HCEC 1CT (cell line): ENCODE data around the gene ARAP2.

ENCODE experiments used
- DNase-seq: peaks from one replicate; pipeline ENCODE4 v3.0.0-alpha.2; 2017

Gene ARAP2, protein sequence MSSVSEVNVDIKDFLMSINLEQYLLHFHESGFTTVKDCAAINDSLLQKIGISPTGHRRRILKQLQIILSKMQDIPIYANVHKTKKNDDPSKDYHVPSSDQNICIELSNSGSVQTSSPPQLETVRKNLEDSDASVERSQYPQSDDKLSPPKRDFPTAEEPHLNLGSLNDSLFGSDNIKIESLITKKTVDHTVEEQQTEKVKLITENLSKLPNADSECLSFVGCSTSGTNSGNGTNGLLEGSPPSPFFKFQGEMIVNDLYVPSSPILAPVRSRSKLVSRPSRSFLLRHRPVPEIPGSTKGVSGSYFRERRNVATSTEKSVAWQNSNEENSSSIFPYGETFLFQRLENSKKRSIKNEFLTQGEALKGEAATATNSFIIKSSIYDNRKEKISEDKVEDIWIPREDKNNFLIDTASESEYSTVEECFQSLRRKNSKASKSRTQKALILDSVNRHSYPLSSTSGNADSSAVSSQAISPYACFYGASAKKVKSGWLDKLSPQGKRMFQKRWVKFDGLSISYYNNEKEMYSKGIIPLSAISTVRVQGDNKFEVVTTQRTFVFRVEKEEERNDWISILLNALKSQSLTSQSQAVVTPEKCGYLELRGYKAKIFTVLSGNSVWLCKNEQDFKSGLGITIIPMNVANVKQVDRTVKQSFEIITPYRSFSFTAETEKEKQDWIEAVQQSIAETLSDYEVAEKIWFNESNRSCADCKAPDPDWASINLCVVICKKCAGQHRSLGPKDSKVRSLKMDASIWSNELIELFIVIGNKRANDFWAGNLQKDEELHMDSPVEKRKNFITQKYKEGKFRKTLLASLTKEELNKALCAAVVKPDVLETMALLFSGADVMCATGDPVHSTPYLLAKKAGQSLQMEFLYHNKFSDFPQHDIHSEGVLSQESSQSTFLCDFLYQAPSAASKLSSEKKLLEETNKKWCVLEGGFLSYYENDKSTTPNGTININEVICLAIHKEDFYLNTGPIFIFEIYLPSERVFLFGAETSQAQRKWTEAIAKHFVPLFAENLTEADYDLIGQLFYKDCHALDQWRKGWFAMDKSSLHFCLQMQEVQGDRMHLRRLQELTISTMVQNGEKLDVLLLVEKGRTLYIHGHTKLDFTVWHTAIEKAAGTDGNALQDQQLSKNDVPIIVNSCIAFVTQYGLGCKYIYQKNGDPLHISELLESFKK (N-terminal part only)

DNA sequence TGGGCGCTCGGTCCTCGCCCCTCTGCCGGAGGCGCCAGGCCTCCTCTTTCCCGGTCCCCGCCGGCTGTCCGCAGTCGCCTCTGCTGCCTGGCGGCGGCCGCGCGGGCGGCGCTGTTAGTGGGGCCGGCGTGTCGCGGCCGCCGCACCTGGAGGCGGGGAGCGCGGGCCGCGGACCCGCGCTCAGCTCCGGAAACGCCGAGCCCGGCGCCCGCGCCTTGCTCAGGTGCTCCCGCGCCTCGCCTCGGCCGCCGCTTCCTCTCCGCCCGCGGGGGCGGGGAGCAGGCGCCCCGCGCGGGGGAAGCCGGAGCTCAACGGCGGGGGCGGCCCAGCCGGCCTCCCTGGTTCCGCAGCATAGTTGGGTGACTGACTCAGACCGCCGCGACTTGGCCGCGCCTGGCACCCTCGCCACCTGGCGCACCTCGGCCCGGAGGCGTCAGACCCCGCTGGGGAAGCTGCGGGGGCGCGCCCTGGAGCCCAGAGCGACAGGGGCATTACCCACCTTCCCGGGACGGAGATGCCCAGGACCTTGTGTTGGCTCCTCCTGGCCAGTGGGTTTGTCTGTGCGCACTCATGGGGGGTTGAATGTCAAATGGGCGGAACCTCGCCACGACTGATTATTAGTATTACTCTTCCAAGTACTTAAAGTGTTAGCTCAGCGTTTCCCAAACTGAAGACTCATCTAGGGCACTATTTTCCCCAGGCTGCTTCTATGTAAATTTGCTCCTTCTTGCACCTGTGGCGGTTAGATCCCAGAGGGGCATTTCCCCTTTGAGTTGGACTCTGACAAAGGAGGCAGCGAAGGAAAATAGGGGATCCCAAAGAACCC lies at the start of gene ARAP2:
TSS of gene ARAP2 (minus strand) at position 258 of the 826 bp plus-strand sequence. CDS start 15,028 bp downstream, outside the sequence.
- DNase-seq = no peak

DNA sequence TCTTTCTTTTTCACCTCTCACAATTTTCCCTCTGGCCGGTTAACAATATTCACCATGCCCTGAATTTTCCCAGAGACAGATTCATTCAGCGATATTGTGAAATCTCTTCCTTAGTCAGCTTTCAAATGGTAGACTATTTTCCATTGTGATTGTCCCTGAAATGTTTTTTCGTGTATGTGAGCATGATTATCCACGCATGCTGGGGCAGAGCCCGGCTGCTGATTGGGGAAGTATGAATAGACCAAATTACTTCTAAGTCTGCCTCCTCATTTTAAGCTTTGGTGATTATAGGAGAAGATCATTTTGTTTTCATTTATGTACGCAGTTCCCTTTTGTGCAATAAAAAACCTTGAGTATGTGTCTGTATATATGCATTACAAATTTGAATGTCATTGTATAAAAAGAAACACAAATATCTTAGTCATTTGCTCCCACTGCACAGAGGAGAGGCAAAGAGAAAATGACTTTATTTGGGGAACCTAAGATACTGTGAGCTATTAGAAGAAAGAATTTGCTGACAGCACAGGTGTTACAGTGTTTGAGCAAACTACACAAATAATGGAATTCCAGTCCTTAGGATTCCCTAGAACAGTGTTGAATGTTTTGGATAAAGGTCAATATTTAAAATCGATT lies 48.4 kb upstream of the ARAP2 start:
- DNase-seq = no peak

DNA sequence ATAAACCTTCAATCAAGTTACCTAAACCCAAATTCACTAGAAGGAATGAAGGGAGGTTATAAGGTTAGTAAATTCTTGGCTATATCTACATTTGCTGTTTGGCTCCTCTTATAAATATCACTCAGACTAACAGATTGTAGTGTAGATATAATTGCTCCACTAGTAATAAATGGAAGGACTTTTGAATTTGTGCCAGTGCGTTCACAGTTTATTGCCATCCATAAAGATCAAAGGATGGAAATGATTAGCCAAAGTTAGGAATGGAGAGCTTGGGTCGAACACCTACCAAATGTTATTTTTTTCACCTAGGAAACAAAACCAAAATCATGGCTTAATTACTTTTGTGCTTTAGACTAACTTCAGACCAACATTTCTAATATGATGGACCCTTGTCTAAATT lies 46.3 kb upstream of the ARAP2 start:
- no peak for DNase-seq

DNA sequence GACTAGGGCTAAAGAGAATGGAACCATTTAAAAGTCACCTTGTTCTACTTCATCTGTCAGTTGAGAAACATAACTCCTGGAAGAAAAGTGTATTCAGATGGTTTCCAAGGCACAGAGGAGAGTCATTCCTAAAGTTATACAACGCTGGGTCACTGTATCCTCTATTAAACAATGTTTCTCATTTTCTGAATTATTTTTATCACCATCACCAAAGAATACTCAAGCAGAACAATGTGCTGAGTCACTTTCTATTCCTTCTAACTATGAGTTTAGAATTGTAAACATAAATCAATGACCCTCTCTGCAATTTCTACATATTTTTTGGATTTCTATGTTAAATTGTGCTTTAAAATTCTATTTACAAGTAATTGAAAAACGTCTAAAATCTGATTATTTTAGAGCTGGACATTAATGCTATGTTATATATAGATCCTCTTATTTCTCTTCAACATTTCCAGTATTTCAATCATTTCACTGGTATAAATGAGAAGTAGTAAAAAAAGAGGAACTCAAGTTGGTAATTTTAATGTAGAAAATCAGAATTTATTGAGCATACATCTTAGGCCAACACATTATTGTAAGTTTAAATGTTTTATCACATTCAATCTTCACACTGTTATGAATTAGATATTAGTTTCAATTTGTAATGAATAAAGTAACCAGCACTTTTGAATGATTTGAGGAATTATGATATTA lies 44.6 kb upstream of the ARAP2 start:
- no peak for DNase-seq

DNA sequence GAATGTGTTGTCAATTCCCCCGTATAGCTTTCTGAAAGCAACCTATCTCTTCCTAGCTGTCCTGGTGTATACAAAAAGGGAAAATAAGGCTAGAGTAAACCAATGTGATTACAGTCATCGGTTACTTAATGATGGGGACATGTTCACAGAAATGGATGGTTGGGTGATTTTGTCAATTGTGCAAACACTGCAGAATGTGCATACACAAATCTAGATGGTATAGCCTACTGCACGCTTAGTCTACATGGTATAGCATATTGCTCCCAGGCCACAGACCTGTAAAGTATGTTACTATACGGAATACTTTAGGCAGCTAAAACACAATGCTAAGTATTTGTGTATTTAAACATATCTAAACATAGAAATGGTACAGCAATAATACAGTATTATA lies 42.2 kb upstream of the ARAP2 start:
- no peak for DNase-seq

DNA sequence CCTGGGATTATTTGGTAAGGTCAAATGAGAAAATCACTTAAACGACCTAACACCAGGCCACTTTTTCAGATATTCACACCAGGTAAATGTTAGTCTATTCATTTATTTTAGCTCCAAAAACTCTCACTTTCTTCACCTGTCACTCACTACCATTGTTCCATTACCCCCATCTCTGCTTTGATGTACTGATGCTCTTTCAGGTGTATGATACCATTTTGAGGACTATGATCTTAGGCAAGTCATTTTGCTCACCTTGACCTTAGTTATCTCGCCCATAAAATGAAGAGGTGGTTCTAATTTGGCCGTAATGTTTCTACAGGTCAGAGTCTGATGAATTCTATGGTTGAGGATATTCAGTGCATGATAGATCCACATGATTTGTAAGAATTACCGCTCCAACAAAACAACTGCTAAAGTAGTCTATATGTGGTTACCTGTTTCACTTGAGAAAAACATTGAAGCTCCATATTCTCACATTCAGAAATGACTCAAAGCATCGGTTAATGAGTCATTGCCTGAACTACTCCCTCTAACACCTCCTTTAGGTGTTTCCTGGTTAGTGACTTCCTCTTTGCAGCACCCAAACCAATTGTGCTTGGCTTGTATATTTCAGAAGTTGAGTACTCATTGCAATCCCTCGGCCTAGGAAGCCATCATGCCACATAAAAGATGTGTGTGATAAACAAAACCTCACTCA lies 41.6 kb upstream of the ARAP2 start:
- no peak for DNase-seq

DNA sequence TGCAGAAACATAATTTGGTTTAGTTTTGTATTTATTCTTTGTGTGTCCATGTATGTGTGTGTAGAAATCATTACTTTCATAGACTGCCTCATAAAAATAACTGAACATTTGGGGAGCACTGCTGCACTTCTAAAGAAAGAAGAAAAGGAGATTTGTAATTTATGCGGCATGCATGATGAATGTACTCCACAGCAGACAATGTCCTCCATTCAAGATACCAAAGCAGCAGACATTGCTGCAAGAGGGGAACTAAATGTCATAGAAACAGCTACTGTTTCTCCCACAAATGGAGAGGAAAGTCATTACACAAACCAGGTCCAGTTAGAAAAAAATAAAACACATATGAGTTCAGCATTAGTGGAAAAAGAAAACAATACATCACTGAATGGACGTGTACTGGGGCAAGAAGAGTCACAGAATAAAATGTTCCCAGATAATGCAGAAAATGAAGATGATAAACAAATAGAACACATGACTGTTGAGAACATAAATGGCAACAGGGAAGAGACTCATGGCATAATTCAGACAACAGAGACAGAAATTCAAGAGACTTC lies 39.7 kb upstream of the ARAP2 start:
- no peak for DNase-seq

DNA sequence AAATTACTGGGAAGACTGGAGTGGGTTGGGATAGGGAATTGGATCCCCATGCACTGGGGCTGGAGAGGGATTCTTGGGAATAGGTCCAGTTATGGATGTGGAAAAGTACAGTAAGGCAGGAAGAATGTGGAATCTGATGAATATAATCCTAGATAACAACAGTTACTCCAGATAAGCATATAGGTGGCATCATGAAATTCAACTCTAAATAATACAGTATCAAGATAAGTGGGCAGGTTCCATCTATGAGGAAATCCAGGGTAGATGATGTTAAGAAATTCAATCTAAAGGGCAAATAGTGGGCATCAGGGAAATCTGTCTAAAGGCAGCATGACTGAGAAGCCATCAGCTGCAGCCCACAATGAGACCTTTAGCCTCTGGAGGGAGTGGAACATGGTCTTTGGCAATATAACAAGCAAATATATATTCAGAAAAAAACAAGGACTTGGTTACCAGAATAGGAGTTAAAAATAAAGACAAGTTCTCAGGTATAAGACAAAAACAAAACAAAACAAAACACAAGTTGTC lies 38.3 kb upstream of the ARAP2 start:
- no peak for DNase-seq

DNA sequence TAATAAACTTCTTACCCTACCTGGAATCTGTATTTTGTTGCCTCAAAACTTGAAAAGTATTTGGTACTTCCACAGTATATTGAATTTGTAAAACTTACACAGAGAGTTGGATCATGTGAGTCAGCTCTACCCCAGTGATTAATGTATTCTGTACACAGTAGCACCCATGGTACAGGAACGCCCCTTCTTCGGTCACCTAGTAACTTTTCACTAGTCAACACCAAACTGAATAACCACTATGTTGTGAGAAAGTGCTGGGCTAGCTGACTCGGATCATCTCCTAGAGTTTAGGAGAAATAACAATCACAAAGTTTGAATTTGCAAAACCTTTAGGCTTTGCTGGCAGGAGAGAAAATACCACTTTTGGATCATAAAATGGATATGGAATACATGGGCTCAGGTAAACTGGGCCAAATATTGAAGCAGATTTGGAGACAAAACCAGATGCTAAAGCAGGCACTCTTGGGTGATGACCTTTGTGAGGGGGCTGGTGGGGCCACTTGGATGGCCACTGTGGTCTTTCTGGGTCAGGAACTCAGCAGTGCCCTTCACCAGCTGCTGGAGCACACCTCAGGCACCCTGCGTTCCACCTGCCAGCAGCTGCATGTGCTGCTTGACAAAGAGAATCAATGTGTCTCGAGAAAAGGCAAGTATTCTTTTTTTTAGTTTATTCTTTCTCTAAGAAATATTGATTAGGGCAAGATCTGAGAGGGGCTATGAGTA lies 37.2 kb upstream of the ARAP2 start, which contains the start of gene DTHD1:
TSS of gene DTHD1 (plus strand) at position 233 of the 723 bp plus-strand sequence. CDS start at position 376, 143 bp downstream.
- no peak for DNase-seq

DNA sequence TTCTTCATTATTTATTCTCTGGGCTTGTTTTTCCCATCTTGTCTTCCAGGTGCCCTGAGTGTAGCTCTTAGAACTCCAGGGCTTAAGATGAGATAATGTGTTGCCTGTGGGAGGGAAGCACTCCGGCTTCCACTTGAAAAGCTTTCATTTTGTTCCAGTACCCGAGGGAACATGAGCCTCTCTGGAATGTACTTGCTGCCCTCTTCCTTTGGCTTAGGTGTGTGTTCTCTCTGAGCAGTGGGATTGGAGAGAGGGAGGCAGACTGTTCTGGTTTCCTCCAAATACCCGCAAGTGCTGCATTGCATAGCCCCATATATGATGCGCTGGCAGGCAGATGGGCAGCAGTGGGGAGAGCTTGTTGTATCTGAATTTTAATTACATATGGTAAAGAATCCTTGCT lies 36.2 kb upstream of the ARAP2 start:
- no peak for DNase-seq

DNA sequence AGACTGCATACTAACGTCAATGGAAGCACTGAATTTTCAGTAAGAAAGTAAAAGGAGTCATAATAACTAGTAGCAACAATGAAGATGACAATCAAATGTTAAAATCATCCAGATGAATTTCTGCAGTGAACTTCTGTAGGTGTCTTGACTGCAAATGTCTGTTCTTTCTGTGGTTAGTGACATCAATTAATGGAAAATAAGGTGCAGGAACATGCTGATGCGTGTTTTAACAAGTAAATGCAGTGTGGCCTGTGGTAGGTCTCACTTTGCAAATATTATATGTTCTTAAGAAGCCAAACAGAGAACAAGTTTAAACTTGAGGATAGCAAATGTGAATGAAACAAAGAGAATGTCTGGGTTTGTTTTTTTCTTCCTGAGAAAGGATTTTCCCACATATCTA lies 34.5 kb upstream of the ARAP2 start:
- no peak for DNase-seq

DNA sequence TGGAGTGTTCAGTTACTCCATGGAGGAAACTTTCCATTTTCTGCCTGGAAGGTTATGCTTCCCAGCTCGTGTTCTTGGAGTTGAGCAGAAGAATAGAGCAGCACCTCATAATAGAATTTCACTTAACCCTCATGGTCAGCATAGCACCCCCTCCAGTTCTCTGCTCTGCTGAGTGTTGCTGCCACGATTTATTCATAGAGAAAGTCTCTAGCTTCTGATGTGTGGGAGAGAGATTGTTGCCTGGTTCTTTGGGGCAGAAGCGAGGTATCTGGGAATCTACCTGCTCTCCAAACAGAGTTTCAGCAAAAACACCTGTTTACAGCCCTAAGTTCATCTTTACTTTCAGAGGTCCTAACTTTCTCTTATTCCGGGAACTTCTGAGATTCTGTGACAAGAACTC lies 33.2 kb upstream of the ARAP2 start:
- DNase-seq = no peak

DNA sequence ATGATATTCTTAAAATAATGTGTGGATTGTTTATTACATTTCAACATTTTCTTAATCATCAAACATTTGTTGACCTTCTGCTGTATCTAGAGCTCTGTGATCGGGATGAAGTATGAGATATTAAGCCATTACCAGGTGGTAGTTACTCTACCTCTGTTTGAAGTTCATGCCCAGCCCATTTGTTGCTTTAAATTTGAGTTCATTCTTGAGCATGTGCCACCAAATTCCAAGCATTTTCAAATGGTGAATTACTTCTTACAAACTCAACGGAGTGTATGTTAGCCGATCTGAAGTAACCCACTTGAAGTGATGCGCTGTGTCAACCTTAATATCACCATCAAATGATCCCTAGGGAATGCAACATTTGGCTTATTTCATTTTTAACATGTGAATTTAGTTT lies 29.8 kb upstream of the ARAP2 start:
- DNase-seq = no peak

DNA sequence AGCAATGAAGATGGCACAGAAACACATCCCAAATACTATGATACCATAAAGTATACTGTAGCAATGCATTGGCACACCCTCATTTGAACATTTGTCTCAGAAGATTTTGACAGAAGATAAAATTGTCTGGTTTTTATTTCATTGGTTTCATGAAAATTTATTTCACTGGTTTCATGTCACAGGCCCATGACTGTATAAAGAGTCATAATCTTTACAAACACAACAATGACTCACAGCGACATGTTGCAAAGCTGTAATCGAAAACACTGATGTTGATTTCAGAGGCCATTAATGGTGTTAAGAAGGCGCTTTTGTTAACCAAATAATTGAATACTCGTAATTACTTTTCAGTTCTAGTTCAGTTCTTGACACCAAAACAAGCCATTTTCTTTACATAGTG lies 29.0 kb upstream of the ARAP2 start:
- DNase-seq = no peak

DNA sequence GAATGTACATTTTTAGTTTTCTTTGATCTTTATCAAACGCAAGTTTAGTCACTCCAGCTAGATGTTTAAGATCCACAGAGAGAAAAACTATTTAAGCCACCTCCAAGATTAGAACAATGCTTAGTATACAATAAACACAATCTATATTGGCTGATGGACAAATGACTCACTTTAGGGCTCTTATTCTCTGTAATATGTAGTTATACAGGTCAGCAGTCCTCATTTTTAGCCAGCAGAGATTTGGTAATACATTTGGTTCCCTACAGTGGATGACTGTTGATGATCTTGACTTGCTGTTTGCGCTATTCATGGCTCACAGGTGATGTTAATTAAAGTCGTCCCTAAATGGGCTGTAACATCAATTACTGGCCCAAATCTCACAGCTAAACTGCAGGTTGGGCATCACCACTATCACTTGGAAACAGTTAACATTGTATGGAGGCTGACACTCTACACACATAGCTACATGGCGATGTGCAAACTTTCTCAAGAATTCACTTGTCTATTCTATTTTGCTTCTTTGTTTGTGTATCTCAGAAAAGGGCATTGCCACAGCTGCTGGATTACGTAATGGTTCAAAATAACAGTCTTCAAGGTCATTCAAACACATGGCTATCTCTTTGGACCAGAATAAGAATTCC lies 25.3 kb upstream of the ARAP2 start:
- DNase-seq = no peak

DNA sequence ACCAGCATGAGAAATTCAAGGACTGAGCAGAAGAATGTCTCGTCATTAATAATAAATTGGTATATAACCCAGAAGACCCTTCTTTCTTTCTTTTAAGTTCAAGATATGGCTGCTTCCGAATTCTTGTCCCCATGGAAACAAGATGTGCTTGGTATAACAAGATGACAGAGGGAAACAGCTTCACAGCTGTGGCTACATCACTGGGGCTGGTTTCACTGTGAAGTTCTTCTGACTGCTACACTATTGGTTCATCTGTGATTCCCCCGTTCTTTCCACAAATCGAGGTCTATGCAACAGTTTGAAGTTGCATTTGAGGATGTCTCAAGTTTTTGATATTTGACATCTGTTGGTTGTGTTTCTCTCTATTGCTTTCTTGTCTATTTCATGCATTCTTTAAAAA lies 24.8 kb upstream of the ARAP2 start:
- no peak for DNase-seq

DNA sequence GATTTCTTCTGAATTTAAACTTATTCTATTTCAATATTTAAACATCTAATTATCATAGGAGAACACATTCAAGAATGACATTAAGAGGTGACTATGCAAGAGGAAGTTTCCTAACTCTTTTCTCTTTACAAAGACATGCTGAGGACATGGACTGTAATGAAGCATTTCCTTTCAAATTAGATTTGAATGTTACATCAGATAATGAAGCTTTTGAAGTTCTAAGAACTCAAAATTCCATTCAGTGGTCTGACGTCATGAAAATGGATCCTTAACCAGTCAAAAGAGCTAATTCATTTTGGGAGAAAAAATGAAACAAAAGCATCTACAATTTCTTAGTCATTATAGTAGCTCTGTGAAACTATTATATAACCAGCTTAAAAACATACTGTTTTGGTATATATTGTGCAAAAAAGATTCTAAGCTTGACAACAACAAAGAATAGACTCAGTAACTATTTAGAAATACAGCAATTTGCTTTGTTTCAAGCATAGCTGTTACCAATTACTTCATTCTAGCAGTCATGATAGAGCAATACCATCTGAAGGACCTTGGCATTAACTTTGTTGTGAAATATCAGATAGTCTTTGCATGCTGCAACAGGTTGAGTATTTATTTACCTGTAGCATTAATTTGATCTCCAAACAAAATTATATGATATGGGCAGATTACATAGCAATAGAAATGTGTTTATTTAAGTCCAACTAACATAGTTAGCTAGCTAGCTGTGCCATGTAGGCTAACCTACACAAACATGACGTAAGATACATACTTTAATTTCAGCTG lies 23.4 kb upstream of the ARAP2 start:
- no peak for DNase-seq
